HG03095 (cell line): ENCODE results near the gene CLIC3.

Experiments used
- ATAC-seq: cut with Tn5 transposase; IDR thresholded peaks from one replicate; pipeline ENCODE4 v1.9.1; 2021; ENCODE audit warnings: moderate library complexity; ENCODE audit not compliant: unreplicated experiment

CLIC3 gene

GRCh38 chr9:136968333-136969127 is 27.8 kb downstream of the CLIC3 start:
- no peak for ATAC-seq

- ATAC-seq = no peak
These were observed 30.4 kb downstream of the CLIC3 start for GRCh38 chr9:136965771-136966484.

GRCh38 chr9:136964833-136965422 is 31.4 kb downstream of the CLIC3 start:
- ATAC-seq = no peak

GRCh38 chr9:136964171-136964689 is 32.1 kb downstream of the CLIC3 start:
- ATAC-seq = no peak

GRCh38 chr9:136963751-136964150 is 32.6 kb downstream of the CLIC3 start:
- no peak for ATAC-seq

- ATAC-seq = no peak
These were observed 33.0 kb downstream of the CLIC3 start for GRCh38 chr9:136963341-136963740.

- no peak for ATAC-seq
These were observed 33.6 kb downstream of the CLIC3 start for GRCh38 chr9:136962701-136963248.

- ATAC-seq = no peak
These were observed 34.2 kb downstream of the CLIC3 start for GRCh38 chr9:136962163-136962562.

- ATAC-seq = no peak
These were observed 34.9 kb downstream of the CLIC3 start for GRCh38 chr9:136961279-136962065.

GRCh38 chr9:136960938-136961275 is 35.5 kb downstream of the CLIC3 start:
- no peak for ATAC-seq

- ATAC-seq = no peak
These were observed 36.0 kb downstream of the CLIC3 start for GRCh38 chr9:136960212-136960937.

- no peak for ATAC-seq
These were observed 37.2 kb downstream of the CLIC3 start for GRCh38 chr9:136958898-136959850.

- ATAC-seq = no peak
These were observed 37.9 kb downstream of the CLIC3 start for GRCh38 chr9:136958473-136958872.

GRCh38 chr9:136957901-136958300 is 38.5 kb downstream of the CLIC3 start:
- ATAC-seq = no peak

- no peak for ATAC-seq
These were observed 38.9 kb downstream of the CLIC3 start for GRCh38 chr9:136957461-136957860.

- ATAC-seq = no peak
These were observed 39.8 kb downstream of the CLIC3 start for GRCh38 chr9:136956604-136957003.

GRCh38 chr9:136955943-136956335 is 40.4 kb downstream of the CLIC3 start:
- no peak for ATAC-seq

GRCh38 chr9:136955202-136955942 is 41.0 kb downstream of the CLIC3 start:
- ATAC-seq = no peak
